ENCODE measurements around the gene EHF. TPM values are rescaled to one million over a fixed set of nuclear protein-coding genes. Genes with fewer than 3 reads are reported as not detected.
"Not testable (repeated sequence)": the region's sequence is repeated elsewhere in the genome, so short reads cannot be mapped to it uniquely, and the experiment has no call there.

The EHF gene
- total RNA-seq, 2 experiments from 2014 or later, result not detected

- H3K27ac Mint-ChIP-seq, result peak overlapping the region; percentile 3
- CTCF ChIA-PET, result interaction anchor here (4.1 kb wide), 1 partner anchor 304 kb away, joined by 25 read pairs; no protein-coding TSS in a partner anchor
- intact Hi-C loops (cut with micrococcal nuclease), result loop anchor here (5.0 kb wide), 2 partner anchors 409 to 554 kb away; no protein-coding TSS in a partner anchor
These were observed 32.2 kb upstream of the EHF start for GRCh38 chr11:34588701-34589100.

GRCh38 chr11:34589177-34589576 is 31.7 kb upstream of the EHF start:
- Mint-ChIP-seq H3K27ac (peak overlapping the region; percentile 3), H3K27me3 (ENCODE audit: low read depth) (peaks cover 32% of the 10 kb centered on the region)
- not testable (repeated sequence) for H3K9me3 Mint-ChIP-seq; DNase-seq; H3K4me1 Mint-ChIP-seq (ENCODE audit: low read depth); H3K4me3 Mint-ChIP-seq; H3K36me3 Mint-ChIP-seq (ENCODE audit: low read depth)
- CTCF ChIA-PET, result interaction anchor here (0.7 to 4.1 kb wide), 2 partner anchors 36 to 303 kb away, joined by 4 to 25 read pairs; no protein-coding TSS in a partner anchor
- intact Hi-C loops (cut with micrococcal nuclease), result loop anchor here (5.0 kb wide), 2 partner anchors 408 to 553 kb away; no protein-coding TSS in a partner anchor

More at GRCh38 chr11:34588701-34589100, 32.2 kb upstream of the EHF start:
- DNase-seq, result no peak
- no peaks in the 10 kb centered on the region for H3K9me3 Mint-ChIP-seq
- H3K27me3 Mint-ChIP-seq (ENCODE audit: low read depth), result peaks cover 28% of the 10 kb centered on the region
- peaks cover 4% of the 10 kb centered on the region for H3K4me1 Mint-ChIP-seq (ENCODE audit: low read depth)
- H3K36me3 Mint-ChIP-seq (ENCODE audit: low read depth), result no peaks in the 10 kb centered on the region
- H3K4me3 Mint-ChIP-seq, result no peak overlapping the region

GRCh38 chr11:34593085-34593484 is 27.8 kb upstream of the EHF start:
- CTCF ChIA-PET, result no interaction called here
- DNase-seq, result no peak
- H3K9me3 Mint-ChIP-seq, result no peaks in the 10 kb centered on the region
- H3K4me3 Mint-ChIP-seq, result no peak overlapping the region
- H3K27me3 Mint-ChIP-seq (ENCODE audit: low read depth), result peaks cover 20% of the 10 kb centered on the region
- no peak overlapping the region for H3K27ac Mint-ChIP-seq
- no peaks in the 10 kb centered on the region for H3K4me1 Mint-ChIP-seq (ENCODE audit: low read depth)
- intact Hi-C loops (cut with micrococcal nuclease), result no loop called here
- H3K36me3 Mint-ChIP-seq (ENCODE audit: low read depth), result no peaks in the 10 kb centered on the region

GRCh38 chr11:34594603-34595002 is 26.3 kb upstream of the EHF start:
- Mint-ChIP-seq H3K27ac (no peak overlapping the region), H3K4me3 (no peak overlapping the region), H3K9me3 (no peaks in the 10 kb centered on the region), H3K36me3 (ENCODE audit: low read depth) (no peaks in the 10 kb centered on the region), H3K27me3 (ENCODE audit: low read depth) (peaks cover 16% of the 10 kb centered on the region), H3K4me1 (ENCODE audit: low read depth) (peaks cover 4% of the 10 kb centered on the region)
- intact Hi-C loops (cut with micrococcal nuclease), result no loop called here
- DNase-seq, result no peak
- CTCF ChIA-PET, result interaction anchor here (1.5 kb wide), 1 partner anchor 8 kb away, joined by 7 read pairs; no protein-coding TSS in a partner anchor

- Mint-ChIP-seq H3K27ac (no peak overlapping the region), H3K27me3 (ENCODE audit: low read depth) (peaks cover 16% of the 10 kb centered on the region), H3K4me1 (ENCODE audit: low read depth) (peaks cover 7% of the 10 kb centered on the region), H3K36me3 (ENCODE audit: low read depth) (no peaks in the 10 kb centered on the region), H3K4me3 (no peak overlapping the region), H3K9me3 (no peaks in the 10 kb centered on the region)
- no peak for DNase-seq
- CTCF ChIA-PET, result interaction anchor here (1.5 kb wide), 1 partner anchor 9 kb away, joined by 7 read pairs; no protein-coding TSS in a partner anchor
- intact Hi-C loops (cut with micrococcal nuclease), result no loop called here
These were observed 25.5 kb upstream of the EHF start for GRCh38 chr11:34595391-34595790.

- H3K27me3 Mint-ChIP-seq (ENCODE audit: low read depth), result peaks cover 16% of the 10 kb centered on the region
- DNase-seq, result no peak
- H3K9me3 Mint-ChIP-seq, result no peaks in the 10 kb centered on the region
- intact Hi-C loops (cut with micrococcal nuclease), result no loop called here
- H3K4me1 Mint-ChIP-seq (ENCODE audit: low read depth), result peaks cover 7% of the 10 kb centered on the region
- H3K27ac Mint-ChIP-seq, result no peak overlapping the region
- no peaks in the 10 kb centered on the region for H3K36me3 Mint-ChIP-seq (ENCODE audit: low read depth)
- CTCF ChIA-PET, result interaction anchor here (1.2 to 1.5 kb wide), 3 partner anchors 9 to 10 kb away, joined by 3 to 7 read pairs (median 4); no protein-coding TSS in a partner anchor
- H3K4me3 Mint-ChIP-seq, result no peak overlapping the region
These were observed 24.8 kb upstream of the EHF start for GRCh38 chr11:34595960-34596644.

GRCh38 chr11:34599406-34599945 is 21.4 kb upstream of the EHF start:
- Mint-ChIP-seq H3K4me1 (ENCODE audit: low read depth) (peaks cover 7% of the 10 kb centered on the region), H3K36me3 (ENCODE audit: low read depth) (no peaks in the 10 kb centered on the region), H3K4me3 (no peak overlapping the region), H3K27ac (no peak overlapping the region), H3K27me3 (ENCODE audit: low read depth) (no peaks in the 10 kb centered on the region), H3K9me3 (no peaks in the 10 kb centered on the region)
- intact Hi-C loops (cut with micrococcal nuclease), result no loop called here
- CTCF ChIA-PET, result no interaction called here
- no peak for DNase-seq

GRCh38 chr11:34600339-34601084 is 20.4 kb upstream of the EHF start:
- no peaks in the 10 kb centered on the region for H3K27me3 Mint-ChIP-seq (ENCODE audit: low read depth)
- no peak overlapping the region for H3K27ac Mint-ChIP-seq
- no peaks in the 10 kb centered on the region for H3K9me3 Mint-ChIP-seq
- H3K4me3 Mint-ChIP-seq, result no peak overlapping the region
- CTCF ChIA-PET, result interaction anchor here (0.6 to 2.1 kb wide), 2 partner anchors 14 to 908 kb away, joined by 3 to 8 read pairs; no protein-coding TSS in a partner anchor
- peaks cover 7% of the 10 kb centered on the region for H3K4me1 Mint-ChIP-seq (ENCODE audit: low read depth)
- H3K36me3 Mint-ChIP-seq (ENCODE audit: low read depth), result no peaks in the 10 kb centered on the region
- intact Hi-C loops (cut with micrococcal nuclease), result no loop called here
- no peak for DNase-seq

GRCh38 chr11:34601085-34601444 is 19.8 kb upstream of the EHF start:
- no peaks in the 10 kb centered on the region for H3K9me3 Mint-ChIP-seq
- H3K27ac Mint-ChIP-seq, result no peak overlapping the region
- H3K4me1 Mint-ChIP-seq (ENCODE audit: low read depth), result peaks cover 7% of the 10 kb centered on the region
- intact Hi-C loops (cut with micrococcal nuclease), result no loop called here
- H3K27me3 Mint-ChIP-seq (ENCODE audit: low read depth), result no peaks in the 10 kb centered on the region
- CTCF ChIA-PET, result interaction anchor here (2.1 kb wide), 1 partner anchor 15 kb away, joined by 8 read pairs; no protein-coding TSS in a partner anchor
- DNase-seq, result no peak
- no peaks in the 10 kb centered on the region for H3K36me3 Mint-ChIP-seq (ENCODE audit: low read depth)
- no peak overlapping the region for H3K4me3 Mint-ChIP-seq

- DNase-seq, result no peak
- CTCF ChIA-PET, result interaction anchor here (2.1 kb wide), 1 partner anchor 15 kb away, joined by 8 read pairs; no protein-coding TSS in a partner anchor
- Mint-ChIP-seq H3K27ac (no peak overlapping the region), H3K4me3 (no peak overlapping the region), H3K36me3 (ENCODE audit: low read depth) (no peaks in the 10 kb centered on the region), H3K27me3 (ENCODE audit: low read depth) (no peaks in the 10 kb centered on the region), H3K9me3 (no peaks in the 10 kb centered on the region), H3K4me1 (ENCODE audit: low read depth) (peaks cover 7% of the 10 kb centered on the region)
- intact Hi-C loops (cut with micrococcal nuclease), result no loop called here
These were observed 19.3 kb upstream of the EHF start for GRCh38 chr11:34601609-34602008.

- Mint-ChIP-seq H3K36me3 (ENCODE audit: low read depth) (no peaks in the 10 kb centered on the region), H3K4me3 (no peak overlapping the region), H3K27me3 (ENCODE audit: low read depth) (no peaks in the 10 kb centered on the region), H3K27ac (no peak overlapping the region), H3K4me1 (ENCODE audit: low read depth) (peaks cover 7% of the 10 kb centered on the region), H3K9me3 (no peaks in the 10 kb centered on the region)
- CTCF ChIA-PET, result interaction anchor here (2.1 kb wide), 1 partner anchor 16 kb away, joined by 8 read pairs; no protein-coding TSS in a partner anchor
- intact Hi-C loops (cut with micrococcal nuclease), result no loop called here
- DNase-seq, result no peak
These were observed 18.6 kb upstream of the EHF start for GRCh38 chr11:34602245-34602644.
